Heart right ventricle (tissue), 16 donors: ENCODE results near the gene POLE4. TPM values are rescaled to one million over a fixed set of nuclear protein-coding genes. Genes with fewer than 3 reads are reported as not detected.

Experiments
- ATAC-seq, 8 donors: fragments of 200-7000 bp; cut with Tn5 transposase; one replicate each; pipeline ENCODE4 v1.9.1; 2020; ENCODE audit warnings: mild to moderate bottlenecking in 8 of 8, moderate library complexity in 8 of 8, moderate number of reproducible peaks in 1 of 8
- DNase-seq, 2 donors: peaks; one replicate each; pipeline ENCODE4 v3.0.0-alpha.2; 2020
- H3K27ac ChIP-seq, 10 donors: fragments of 200-600 bp; sonication (generic) in 2 of 10; one replicate each; pipeline versions ENCODE4 v1.5.0 to v1.8.0; 2020 to 2022; ENCODE audit warnings: mild to moderate bottlenecking in 3 of 10
- H3K27me3 ChIP-seq, 7 donors: fragments of 200-600 bp; one replicate each; pipeline ENCODE4 v1.8.0; 2021 to 2022; ENCODE audit warnings: mild to moderate bottlenecking in 2 of 7
- H3K36me3 ChIP-seq, 9 donors: fragments of 200-600 bp; sonication (generic) in 1 of 9; one replicate each; pipeline versions ENCODE4 v1.5.0 to v1.8.0; 2020 to 2022; ENCODE audit warnings: mild to moderate bottlenecking in 2 of 9
- H3K4me1 ChIP-seq, 9 donors: fragments of 200-600 bp; sonication (generic) in 1 of 9; one replicate each; pipeline versions ENCODE4 v1.5.0 to v1.8.0; 2020 to 2022; ENCODE audit warnings: mild to moderate bottlenecking in 4 of 9
- H3K4me3 ChIP-seq, 10 donors: fragments of 200-600 bp; sonication (generic) in 2 of 10; one replicate each; pipeline versions ENCODE4 v1.5.0 to v1.8.0; 2020 to 2022; ENCODE audit warnings: mild to moderate bottlenecking in 7 of 10, moderate library complexity in 2 of 10
- H3K9me3 ChIP-seq, 11 donors: fragments of 200-600 bp in 10 of 11; sonication (generic) in 2 of 11; one replicate each; pipeline versions ENCODE4 v1.5.0 to v1.8.0; 2013 to 2022; ENCODE audit warnings: mild to moderate bottlenecking in 2 of 11, control low read depth in 1 of 11, moderate library complexity in 1 of 11
- WGBS, 2 donors: extraction: QIAGEN DNeasy Blood & Tissue Kit; methylation state at CpG; one replicate each; pipeline ENCODE4 v1.1.7; 2013; ENCODE audit warnings: inconsistent platforms in 1 of 2; 5-methylcytosine and 5-hydroxymethylcytosine counted together
- intact Hi-C, 10 donors: fragments of 100-400 bp; cut with DNase I; formaldehyde crosslinking; loops; one replicate each; pipeline versions ENCODE4 v1.11.1 to v1.14.2; 2022
- polyA plus RNA-seq, 2 donors: library from polyadenylated mRNA; stranded (reverse); fragments of 200-250 nt; gene quantifications; one replicate each; pipeline ENCODE4 v1.2.3, GENCODE V29; 2013
- total RNA-seq, 10 donors: library from RNA; stranded (reverse); fragmentation: NEBNext Ultra II Directional in 3 of 10; extraction: Animal tissue kit (Norgen Biotek cat#: 25700) in 3 of 10; gene quantifications; one replicate each; pipeline versions ENCODE4 v1.2.1 to v1.2.4, GENCODE V29; 2021 to 2023
- TF ChIP-seq, protein P1 (sequence below), 9 donors: fragments of 200-600 bp; sonication (generic) in 2 of 9; IDR thresholded peaks; one replicate each; pipeline versions ENCODE4 v1.5.0 to v1.8.0; 2021 to 2022; ENCODE audit warnings: antibody characterized with exemption in 9 of 9, mild to moderate bottlenecking in 5 of 9, moderate library complexity in 1 of 9
- donor health status: Arrhythmogenic right ventricular cardiomyopathy.
- donor health status: ischemic (EF 13 %, LVEDD 7.1; RV severe dilation, severe dysfunction).
- donor health status: healthy with polysubstance abuse.
- donor health status: DM: no; HTN: yes; CAD: no.
- donor health status: DM: no; HTN: no; CAD: no.
- donor health status: ischemic (EF 25% LVEDD 6.9; RV normal size, moderate dysfunction).
- donor health status: ischemic (EF 25% LVEDD 5.7; RV mildly dilated, moderate dysfunction).
- donor health status: healthy.
- donor health status: DM: yes; HTN: yes; CAD: no.
- donor health status: Ischemic cardiomyopathy.
- donor health status: ischemic (EF 35%, LVEDD 5.7; RV mildly dilated, moderate dysfunction).
- donor health status: nonischemic (EF 11% LVEDD 7.7; RV severe dilation, severe dysfunction).
- donor health status: DM: yes; HTN: yes; CAD: no.
- donor health status: PGD.
- donor health status: ischemic (EF 29% LVEDD 5.4; RV normal size, mild dysfunction).
- donor health status: nonischemic (EF 23%, LVEDD 6.1; RV moderate dilation, normal function).

The POLE4 gene
- total and polyA plus RNA-seq, 12 donors, result 24.8 to 83.5 (median 39.8) TPM

- TF ChIP-seq, protein P1, sequence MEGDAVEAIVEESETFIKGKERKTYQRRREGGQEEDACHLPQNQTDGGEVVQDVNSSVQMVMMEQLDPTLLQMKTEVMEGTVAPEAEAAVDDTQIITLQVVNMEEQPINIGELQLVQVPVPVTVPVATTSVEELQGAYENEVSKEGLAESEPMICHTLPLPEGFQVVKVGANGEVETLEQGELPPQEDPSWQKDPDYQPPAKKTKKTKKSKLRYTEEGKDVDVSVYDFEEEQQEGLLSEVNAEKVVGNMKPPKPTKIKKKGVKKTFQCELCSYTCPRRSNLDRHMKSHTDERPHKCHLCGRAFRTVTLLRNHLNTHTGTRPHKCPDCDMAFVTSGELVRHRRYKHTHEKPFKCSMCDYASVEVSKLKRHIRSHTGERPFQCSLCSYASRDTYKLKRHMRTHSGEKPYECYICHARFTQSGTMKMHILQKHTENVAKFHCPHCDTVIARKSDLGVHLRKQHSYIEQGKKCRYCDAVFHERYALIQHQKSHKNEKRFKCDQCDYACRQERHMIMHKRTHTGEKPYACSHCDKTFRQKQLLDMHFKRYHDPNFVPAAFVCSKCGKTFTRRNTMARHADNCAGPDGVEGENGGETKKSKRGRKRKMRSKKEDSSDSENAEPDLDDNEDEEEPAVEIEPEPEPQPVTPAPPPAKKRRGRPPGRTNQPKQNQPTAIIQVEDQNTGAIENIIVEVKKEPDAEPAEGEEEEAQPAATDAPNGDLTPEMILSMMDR (IDR thresholded peaks at IDR 0.05), result no peak
- Histone ChIP-seq H3K4me3 (no peak overlapping the region), H3K9me3 (no peaks in the 10 kb centered on the region), H3K36me3 (no peaks in the 10 kb centered on the region), H3K27ac (no peak overlapping the region), H3K27me3 (peaks cover 0 to 6% (median 0%) of the 10 kb centered on the region in 7 donors), H3K4me1 (no peaks in the 10 kb centered on the region)
- DNase-seq, result no peak
- no peak for ATAC-seq
- 92% methylated on average over 3 of the region's 3 CpGs for WGBS, 2 donors
- intact Hi-C loops, result no loop called here
Measured at GRCh38 chr2:74941284-74941683, 17.2 kb upstream of the POLE4 start.

- Histone ChIP-seq H3K27me3 (peaks cover 0 to 3% (median 0%) of the 10 kb centered on the region in 7 donors), H3K36me3 (no peaks in the 10 kb centered on the region), H3K4me3 (no peak overlapping the region), H3K9me3 (no peaks in the 10 kb centered on the region), H3K4me1 (no peaks in the 10 kb centered on the region), H3K27ac (no peak overlapping the region)
- DNase-seq (no peak), ATAC-seq (no peak)
- intact Hi-C loops, result no loop called here
- TF ChIP-seq, protein P1 (IDR thresholded peaks at IDR 0.05), result no peak
- WGBS, 2 donors, result 60 to 76% methylated on average over 5 of the region's 5 CpGs
Measured at GRCh38 chr2:74942263-74942662, 16.2 kb upstream of the POLE4 start.

- no peaks in the 10 kb centered on the region for H3K27me3 ChIP-seq
- WGBS, 2 donors, result 94 to 99% methylated on average over 4 of the region's 4 CpGs
- no peaks in the 10 kb centered on the region for H3K36me3 ChIP-seq
- DNase-seq (no peak), ATAC-seq (no peak)
- H3K9me3 ChIP-seq, result peaks cover 0 to 6% (median 0%) of the 10 kb centered on the region in 11 donors
- intact Hi-C loops, result no loop called here
- no peak overlapping the region for H3K4me3 ChIP-seq
- H3K27ac ChIP-seq, result no peak overlapping the region
- H3K4me1 ChIP-seq, result no peaks in the 10 kb centered on the region
- TF ChIP-seq, protein P1 (IDR thresholded peaks at IDR 0.05), result no peak
Measured at GRCh38 chr2:74944987-74945787, 13.3 kb upstream of the POLE4 start.

- WGBS, 2 donors, result 47 to 61% methylated on average over 1 of the region's 1 CpG
- DNase-seq, result no peak
- Histone ChIP-seq H3K4me3 (no peak overlapping the region), H3K27ac (no peak overlapping the region), H3K9me3 (peaks cover 0 to 11% (median 0%) of the 10 kb centered on the region in 11 donors), H3K27me3 (no peaks in the 10 kb centered on the region), H3K4me1 (no peaks in the 10 kb centered on the region), H3K36me3 (no peaks in the 10 kb centered on the region)
- no peak for ATAC-seq
- intact Hi-C loops, result no loop called here
- TF ChIP-seq, protein P1 (IDR thresholded peaks at IDR 0.05), result no peak
Measured at GRCh38 chr2:74945788-74946331, 12.6 kb upstream of the POLE4 start.
